GM19372 (cell line): Measurements from ENCODE around the gene NFX1.
"Not testable (repeated sequence)": the region's sequence is repeated elsewhere in the genome, so short reads cannot be mapped to it uniquely, and the experiment has no call there.

Source experiments
- ATAC-seq: cut with Tn5 transposase; IDR thresholded peaks from one replicate; pipeline ENCODE4 v1.9.1; 2021; ENCODE audit warnings: mild to moderate bottlenecking, low read depth, moderate library complexity; ENCODE audit not compliant: unreplicated experiment

NFX1 gene

GRCh38 chr9:33306037-33306436, 15.7 kb downstream of the NFX1 start:
- no peak for ATAC-seq

GRCh38 chr9:33307067-33307466, 16.8 kb downstream of the NFX1 start:
- ATAC-seq, result no peak

GRCh38 chr9:33309903-33310302, 19.6 kb downstream of the NFX1 start:
- no peak for ATAC-seq

GRCh38 chr9:33310748-33311147, 20.4 kb downstream of the NFX1 start:
- ATAC-seq, result no peak

- ATAC-seq, result no peak
These were observed 21.6 kb downstream of the NFX1 start for GRCh38 chr9:33311953-33312352.

- ATAC-seq, result no peak
These were observed 25.1 kb downstream of the NFX1 start for GRCh38 chr9:33315371-33315770.

GRCh38 chr9:33317136-33317535, 26.8 kb downstream of the NFX1 start:
- ATAC-seq, result not testable (repeated sequence)

- ATAC-seq, result no peak
These were observed 27.9 kb downstream of the NFX1 start for GRCh38 chr9:33318225-33318624.

- no peak for ATAC-seq
These were observed 28.5 kb downstream of the NFX1 start for GRCh38 chr9:33318781-33319180.

- ATAC-seq, result no peak
These were observed 29.9 kb downstream of the NFX1 start for GRCh38 chr9:33320230-33320567.

GRCh38 chr9:33320568-33321261, 30.4 kb downstream of the NFX1 start:
- ATAC-seq, result no peak

- no peak for ATAC-seq
These were observed 38.8 kb downstream of the NFX1 start for GRCh38 chr9:33329117-33329563.

- ATAC-seq, result no peak
These were observed 39.7 kb downstream of the NFX1 start for GRCh38 chr9:33329979-33330378.

GRCh38 chr9:33331377-33331891, 41.1 kb downstream of the NFX1 start:
- no peak for ATAC-seq

GRCh38 chr9:33332011-33332410, 41.7 kb downstream of the NFX1 start:
- no peak for ATAC-seq

GRCh38 chr9:33332956-33333355, 42.6 kb downstream of the NFX1 start:
- ATAC-seq, result not testable (repeated sequence)

GRCh38 chr9:33340186-33340585, 49.9 kb downstream of the NFX1 start:
- ATAC-seq, result no peak

- ATAC-seq, result no peak
These were observed 50.9 kb downstream of the NFX1 start for GRCh38 chr9:33341182-33341581.

GRCh38 chr9:33344145-33344544, 53.8 kb downstream of the NFX1 start:
- ATAC-seq, result no peak

- ATAC-seq, result no peak
These were observed 56.2 kb downstream of the NFX1 start for GRCh38 chr9:33346564-33346963.

- no peak for ATAC-seq
These were observed 58.7 kb downstream of the NFX1 start for GRCh38 chr9:33348998-33349397.

GRCh38 chr9:33349743-33350142, 59.4 kb downstream of the NFX1 start:
- ATAC-seq, result no peak

- no peak for ATAC-seq
These were observed 60.0 kb downstream of the NFX1 start for GRCh38 chr9:33350310-33350709.
